HG03025 (cell line): ENCODE measurements around the gene LCP2.

Experiments
- ATAC-seq: cut with Tn5 transposase; IDR thresholded peaks from one replicate; pipeline ENCODE4 v1.9.1; 2021; ENCODE audit warnings: mild to moderate bottlenecking, moderate library complexity; ENCODE audit not compliant: unreplicated experiment, low FRiP score

LCP2 gene

GRCh38 chr5:170297589-170298462 lies at the start of gene LCP2:
TSS of gene LCP2 (minus strand) at chr5:170297777. CDS start at chr5:170297611, 166 bp downstream.
- peak; percentile 39 for ATAC-seq

GRCh38 chr5:170347022-170347567 lies 49.5 kb upstream of the LCP2 start:
- no peak for ATAC-seq

- no peak for ATAC-seq
Measured at GRCh38 chr5:170345971-170346370, 48.4 kb upstream of the LCP2 start.

GRCh38 chr5:170343177-170343576 lies 45.6 kb upstream of the LCP2 start:
- no peak for ATAC-seq

GRCh38 chr5:170342153-170342725 lies 44.7 kb upstream of the LCP2 start:
- ATAC-seq, result no peak

GRCh38 chr5:170341545-170341944 lies 44.0 kb upstream of the LCP2 start:
- ATAC-seq, result no peak

GRCh38 chr5:170339780-170340167 lies 42.2 kb upstream of the LCP2 start:
- no peak for ATAC-seq

GRCh38 chr5:170338933-170339779 lies 41.6 kb upstream of the LCP2 start:
- ATAC-seq, result peak; percentile 82

GRCh38 chr5:170338291-170338690 lies 40.7 kb upstream of the LCP2 start:
- no peak for ATAC-seq

GRCh38 chr5:170337045-170337733 lies 39.6 kb upstream of the LCP2 start:
- no peak for ATAC-seq

GRCh38 chr5:170336065-170336464 lies 38.5 kb upstream of the LCP2 start:
- no peak for ATAC-seq

GRCh38 chr5:170334626-170335025 lies 37.0 kb upstream of the LCP2 start:
- no peak for ATAC-seq

- ATAC-seq, result peak; percentile 57
Measured at GRCh38 chr5:170333161-170333910, 35.8 kb upstream of the LCP2 start.

GRCh38 chr5:170332058-170332457 lies 34.5 kb upstream of the LCP2 start:
- ATAC-seq, result no peak

- ATAC-seq, result no peak
Measured at GRCh38 chr5:170330568-170331054, 33.0 kb upstream of the LCP2 start.

- ATAC-seq, result no peak
Measured at GRCh38 chr5:170329524-170329923, 31.9 kb upstream of the LCP2 start.

GRCh38 chr5:170327829-170328228 lies 30.3 kb upstream of the LCP2 start:
- no peak for ATAC-seq

- ATAC-seq, result no peak
Measured at GRCh38 chr5:170327168-170327567, 29.6 kb upstream of the LCP2 start.

- no peak for ATAC-seq
Measured at GRCh38 chr5:170319301-170319700, 21.7 kb upstream of the LCP2 start.
